H9 (cell line): Measurements from ENCODE around the gene PCDHGB4. TPM values are rescaled to one million over a fixed set of nuclear protein-coding genes. Genes with fewer than 3 reads are reported as not detected.

Experiments used
- DNase-seq: peaks from one replicate; pipeline ENCODE4 v3.0.0-alpha.2; 2017
- H2AFZ ChIP-seq: one replicate; pipeline ENCODE4 v1.6.1; 2013; ENCODE audit warnings: mild to moderate bottlenecking, low read length, control low read depth, moderate library complexity
- H2AK5ac ChIP-seq: 2 replicates; pipeline ENCODE4 v1.6.1; 2013; ENCODE audit warnings: low read length, control low read depth, mixed read lengths; ENCODE audit not compliant: insufficient read length
- H2BK120ac ChIP-seq: one replicate; pipeline ENCODE4 v1.6.1; 2013; ENCODE audit warnings: low read depth, mild to moderate bottlenecking, low read length, control low read depth, inconsistent platforms; ENCODE audit not compliant: poor library complexity, severe bottlenecking
- H2BK12ac ChIP-seq: 2 replicates; pipeline ENCODE4 v1.6.1; 2013; ENCODE audit warnings: low read length, control low read depth, mixed read lengths, low read depth; ENCODE audit not compliant: insufficient read length
- H2BK15ac ChIP-seq: 2 replicates; pipeline ENCODE4 v1.6.1; 2013; ENCODE audit warnings: low read depth, low read length, control low read depth
- H2BK20ac ChIP-seq: one replicate; pipeline ENCODE4 v1.6.1; 2013; ENCODE audit warnings: low read depth, mild to moderate bottlenecking, low read length, control low read depth, inconsistent platforms; ENCODE audit not compliant: poor library complexity, severe bottlenecking
- H2BK5ac ChIP-seq: 2 replicates; pipeline ENCODE4 v1.6.1; 2013; ENCODE audit warnings: low read length, control low read depth, mixed read lengths; ENCODE audit not compliant: insufficient read length
- H3K14ac ChIP-seq: 2 replicates; pipeline ENCODE4 v1.6.1; 2013; ENCODE audit warnings: low read length, control low read depth; ENCODE audit not compliant: insufficient read depth
- H3K18ac ChIP-seq: 2 replicates; pipeline ENCODE4 v1.6.1; 2013; ENCODE audit warnings: low read depth, mild to moderate bottlenecking, mixed read lengths, low read length, control low read depth; ENCODE audit not compliant: insufficient read length
- H3K23ac ChIP-seq: 2 replicates; pipeline ENCODE4 v1.6.1; 2013; ENCODE audit warnings: low read length, control low read depth, mixed read lengths, low read depth; ENCODE audit not compliant: insufficient read length
- H3K23me2 ChIP-seq: 2 replicates; pipeline ENCODE4 v1.6.1; 2013; ENCODE audit warnings: low read depth, mild to moderate bottlenecking, mixed read lengths, low read length, control low read depth; ENCODE audit not compliant: insufficient read length, poor library complexity, severe bottlenecking
- H3K27ac ChIP-seq: 2 replicates; pipeline ENCODE4 v1.5.1; 2013; ENCODE audit warnings: low read length, control low read depth, mixed read lengths, low read depth; ENCODE audit not compliant: insufficient read length
- H3K27me3 ChIP-seq: 2 replicates; pipeline ENCODE4 v1.6.1; 2013; ENCODE audit warnings: low read length, control low read depth, inconsistent platforms; ENCODE audit not compliant: insufficient read depth
- H3K4ac ChIP-seq: 2 replicates; pipeline ENCODE4 v1.6.1; 2013; ENCODE audit warnings: low read depth, mild to moderate bottlenecking, control low read depth, inconsistent platforms, low read length, moderate library complexity
- H3K4me1 ChIP-seq: 2 replicates; pipeline ENCODE4 v1.6.1; 2013; ENCODE audit warnings: low read length, control low read depth, inconsistent platforms; ENCODE audit not compliant: insufficient read depth
- H3K4me2 ChIP-seq: 2 replicates; pipeline ENCODE4 v1.6.1; 2013; ENCODE audit warnings: low read length, control low read depth, mixed read lengths; ENCODE audit not compliant: insufficient read length, insufficient read depth
- H3K56ac ChIP-seq: 2 replicates; pipeline ENCODE4 v1.6.1; 2013; ENCODE audit warnings: low read depth, mild to moderate bottlenecking, mixed read lengths, low read length, control low read depth; ENCODE audit not compliant: insufficient read length
- H3K79me1 ChIP-seq: 2 replicates; pipeline ENCODE4 v1.6.1; 2013; ENCODE audit warnings: low read depth, mild to moderate bottlenecking, moderate library complexity, low read length, control low read depth, inconsistent platforms; ENCODE audit not compliant: insufficient read depth, poor library complexity, severe bottlenecking
- H3K79me2 ChIP-seq: 2 replicates; pipeline ENCODE4 v1.6.1; 2013; ENCODE audit warnings: low read length, control low read depth, inconsistent platforms; ENCODE audit not compliant: insufficient read depth
- H3K9ac ChIP-seq: 2 replicates; pipeline ENCODE4 v1.6.1; 2013; ENCODE audit warnings: low read length, control low read depth, mixed read lengths; ENCODE audit not compliant: insufficient read length; ENCODE audit errors: extremely low read depth
- H3K9me3 ChIP-seq: one replicate; pipeline ENCODE4 v1.6.1; 2013; ENCODE audit warnings: low read depth, low read length, inconsistent platforms; ENCODE audit not compliant: control insufficient read depth
- H3T11ph ChIP-seq: one replicate; pipeline ENCODE4 v1.6.1; 2013; ENCODE audit warnings: mild to moderate bottlenecking, low read length, control low read depth, inconsistent platforms
- H4K20me1 ChIP-seq: one replicate; pipeline ENCODE4 v1.6.1; 2013; ENCODE audit not compliant: control insufficient read depth, insufficient read length, insufficient read depth
- H4K5ac ChIP-seq: 2 replicates; pipeline ENCODE4 v1.6.1; 2013; ENCODE audit warnings: low read depth, mild to moderate bottlenecking, mixed read lengths, low read length, control low read depth; ENCODE audit not compliant: insufficient read length
- H4K8ac ChIP-seq: replicated peaks from 2 replicates; pipeline ENCODE4 v1.6.1; 2013; ENCODE audit warnings: low read length, control low read depth, mixed read lengths, low read depth; ENCODE audit not compliant: insufficient read length
- H4K91ac ChIP-seq: 2 replicates; pipeline ENCODE4 v1.6.1; 2013; ENCODE audit warnings: low read depth, mild to moderate bottlenecking, moderate library complexity, mixed read lengths, low read length, control low read depth; ENCODE audit not compliant: insufficient read length
- H3K27ac Mint-ChIP-seq, 3 experiments: 2 replicates in 2 of 3; 3 replicates in 1 of 3; pipeline ENCODE4 v1.8.0; 2020 to 2021; ENCODE audit warnings: mixed read lengths in 3 of 3, mild to moderate bottlenecking in 1 of 3, moderate library complexity in 1 of 3
- H3K27me3 Mint-ChIP-seq: 2 replicates; pipeline ENCODE4 v1.8.0; 2021; ENCODE audit warnings: low read depth, mild to moderate bottlenecking, moderate library complexity, mixed read lengths
- H3K36me3 Mint-ChIP-seq, 3 experiments: 2 replicates in 2 of 3; 3 replicates in 1 of 3; pipeline ENCODE4 v1.8.0; 2020 to 2021; ENCODE audit warnings: low read depth in 3 of 3, mixed read lengths in 3 of 3; ENCODE audit not compliant: insufficient read depth in 1 of 3
- H3K4me1 Mint-ChIP-seq, 2 experiments: 2 replicates each; pipeline ENCODE4 v1.8.0; 2020; ENCODE audit warnings: mixed read lengths in 2 of 2
- H3K4me3 Mint-ChIP-seq, 2 experiments: 2 replicates in 1 of 2; 3 replicates in 1 of 2; pipeline ENCODE4 v1.8.0; 2020 to 2021; ENCODE audit warnings: mild to moderate bottlenecking in 2 of 2, mixed read lengths in 2 of 2, moderate library complexity in 1 of 2
- H3K9me3 Mint-ChIP-seq, 2 experiments: 2 replicates in 1 of 2; 3 replicates in 1 of 2; pipeline ENCODE4 v1.8.0; 2020; ENCODE audit warnings: mild to moderate bottlenecking in 2 of 2, mixed read lengths in 2 of 2, moderate library complexity in 1 of 2
- CTCF ChIP-seq: fragments of 200-600 bp; sonication (generic); conservative IDR thresholded peaks from 3 replicates; pipeline ENCODE4 v1.8.0; 2021; ENCODE audit warnings: antibody characterized with exemption, mild to moderate bottlenecking
- WGBS: extraction: QIAGEN DNeasy Blood & Tissue Kit; methylation state at CpG from one replicate; pipeline ENCODE4 v1.1.7; 2013; ENCODE audit warnings: missing lambda C conversion rate, low lambda C conversion rate, mixed read lengths; ENCODE audit not compliant: insufficient read length; ENCODE audit errors: extremely low coverage; 5-methylcytosine and 5-hydroxymethylcytosine counted together
- total RNA-seq: library from RNA; stranded (reverse); gene quantifications from 2 replicates; pipeline ENCODE4 v1.2.1, GENCODE V29; 2021

PCDHGB4 gene
- total RNA-seq, 1 experiment from 2014 or later: 4.2 TPM

GRCh38 chr5:141389153-141390042, 1.9 kb downstream of the PCDHGB4 start:
- Histone ChIP-seq H3K9me3 (peaks cover 44% of the 10 kb centered on the region), H3K27ac (no peak overlapping the region), H2BK12ac (no peak overlapping the region), H3K4me2 (no peak overlapping the region), H4K20me1 (no peaks in the 10 kb centered on the region), H3K23ac (no peak overlapping the region), H3K4ac (no peak overlapping the region), H2BK5ac (no peak overlapping the region), H2BK20ac (no peak overlapping the region), H3K27me3 (no peaks in the 10 kb centered on the region), H4K8ac (no peak overlapping the region), H3K4me1 (0 out of 2 replicates have a peak, but pooled peaks cover 2% of the 10 kb centered on the region), H3K79me1 (no peaks in the 10 kb centered on the region), H3K79me2 (no peaks in the 10 kb centered on the region), H3K14ac (no peak overlapping the region), H3T11ph (no peak overlapping the region), H3K23me2 (no peaks in the 10 kb centered on the region), H4K91ac (no peak overlapping the region), H2BK120ac (no peak overlapping the region), H3K56ac (no peak overlapping the region), H2BK15ac (no peak overlapping the region), H4K5ac (no peak overlapping the region), H3K18ac (no peak overlapping the region), H2AFZ (no peak overlapping the region), H2AK5ac (no peak overlapping the region), H3K9ac (no peak overlapping the region)
- Mint-ChIP-seq H3K27ac (no peak overlapping the region), H3K4me3 (no peak overlapping the region), H3K9me3 (peaks cover 68 to 74% of the 10 kb centered on the region in 2 experiments), H3K4me1 (no peaks in the 10 kb centered on the region), H3K36me3 (peaks cover 28 to 62% (median 45%) of the 10 kb centered on the region in 3 experiments), H3K27me3 (peaks cover 13% of the 10 kb centered on the region)
- no CpG with 5 or more reads among the region's 77 CpGs for WGBS
- DNase-seq: no peak
- no peak for TF ChIP-seq CTCF
